Endothelial cell of umbilical vein (primary cell): ENCODE results near the gene CCDC34. TPM values are rescaled to one million over a fixed set of nuclear protein-coding genes. Genes with fewer than 3 reads are reported as not detected.

ENCODE experiments used
- BruUV-seq: library from RNA; stranded (reverse); fragments of 400-500 nt; replicated peaks from 2 replicates; lab custom pipeline; 2021; lab: Mats Ljungman, UMichigan
- CTCF ChIA-PET: fragments of 300-600, 350-600 bp; sonication (Branson Sonifier 250); formaldehyde crosslinking; loops from one replicate; lab custom pipeline; 2021; ENCODE audit warnings: antibody characterized with exemption, inconsistent platforms; lab: Charles Lee
- POLR2A ChIA-PET: fragments of 300-600, 350-600 bp; sonication (Branson Sonifier 250); formaldehyde crosslinking; loops from one replicate; lab custom pipeline; 2021; ENCODE audit warnings: antibody characterized with exemption, inconsistent platforms; lab: Charles Lee
- DNase-seq: peaks from one replicate; pipeline ENCODE4 v3.0.0-alpha.2; 2011; ENCODE audit warnings: low read depth, low spot score
- FAIRE-seq: peaks from 2 replicates; lab custom pipeline; 2011; peaks lifted over from hg19 to GRCh38; lab: Jason Lieb, UNC
- H2AFZ ChIP-seq: 2 replicates; pipeline ENCODE4 v1.6.0; 2012; ENCODE audit warnings: low read depth, low read length, control low read depth, inconsistent platforms
- H3K27ac ChIP-seq: 2 replicates; pipeline ENCODE4 v1.5.1; 2011; ENCODE audit warnings: low read depth, mild to moderate bottlenecking, control low read depth, low read length, moderate library complexity; ENCODE audit not compliant: insufficient read depth
- H3K27me3 ChIP-seq, 2 experiments: 2 replicates each; pipeline versions ENCODE4 v1.6.0 to v1.6.1; 2011; ENCODE audit warnings: low read length in 2 of 2, mixed read lengths in 1 of 2; ENCODE audit not compliant: control insufficient read depth in 2 of 2, insufficient read depth in 2 of 2
- H3K36me3 ChIP-seq, 2 experiments: 2 replicates in 1 of 2; 3 replicates in 1 of 2; pipeline ENCODE4 v1.5.1; 2011; ENCODE audit warnings: low read length in 2 of 2, mild to moderate bottlenecking in 1 of 2, moderate library complexity in 1 of 2; ENCODE audit not compliant: control insufficient read depth in 2 of 2, insufficient read depth in 2 of 2; ENCODE audit errors: extremely low read depth in 1 of 2
- H3K4me1 ChIP-seq: 3 replicates; pipeline ENCODE4 v1.5.1; 2011; ENCODE audit warnings: mild to moderate bottlenecking, low read length; ENCODE audit not compliant: control insufficient read depth, insufficient read depth; ENCODE audit errors: extremely low read depth
- H3K4me2 ChIP-seq: 2 replicates; pipeline ENCODE4 v1.6.1; 2011; ENCODE audit warnings: low read length, control low read depth, mixed read lengths; ENCODE audit not compliant: insufficient read depth
- H3K4me3 ChIP-seq, 3 experiments: fragments of 200-600 bp in 1 of 3; sonication (generic), shearing (Covaris generic) in 1 of 3; replicated peaks in 1 of 3; 2 replicates each; pipeline ENCODE4 v1.5.1; 2011 to 2016; ENCODE audit warnings: control low read depth in 3 of 3, low read length in 3 of 3, mild to moderate bottlenecking in 2 of 3, inconsistent platforms in 1 of 3, low read depth in 1 of 3, moderate library complexity in 1 of 3; ENCODE audit not compliant: insufficient read depth in 1 of 3
- H3K79me2 ChIP-seq: 2 replicates; pipeline ENCODE4 v1.6.0; 2012; ENCODE audit warnings: low read length, inconsistent platforms; ENCODE audit not compliant: control insufficient read depth, insufficient read depth
- H3K9ac ChIP-seq: replicated peaks from 2 replicates; pipeline ENCODE3; 2011; ENCODE audit warnings: low read length, control low read depth; ENCODE audit not compliant: insufficient read depth; ENCODE audit errors: extremely low read depth
- H3K9me1 ChIP-seq: replicated peaks from 3 replicates; pipeline ENCODE4 v1.6.0; 2011; ENCODE audit warnings: mild to moderate bottlenecking, low read length; ENCODE audit not compliant: control insufficient read depth, insufficient read depth; ENCODE audit errors: extremely low read depth
- H3K9me3 ChIP-seq: replicated peaks from 2 replicates; pipeline ENCODE4 v1.5.1; 2012; ENCODE audit warnings: low read length, inconsistent platforms; ENCODE audit not compliant: control insufficient read depth, insufficient read depth
- H4K20me1 ChIP-seq: replicated peaks from 2 replicates; pipeline ENCODE3; 2011; ENCODE audit warnings: mild to moderate bottlenecking, low read length; ENCODE audit not compliant: control insufficient read depth, insufficient read depth; ENCODE audit errors: extremely low read depth
- EZH2 ChIP-seq: IDR thresholded peaks from 2 replicates; pipeline ENCODE4 v1.6.1; 2012; ENCODE audit warnings: borderline replicate concordance, low read depth, mild to moderate bottlenecking, moderate library complexity, low read length, inconsistent platforms; ENCODE audit not compliant: severe bottlenecking
- FOS ChIP-seq: IDR thresholded peaks from 2 replicates; pipeline ENCODE4 v1.6.1; 2011; ENCODE audit warnings: mild to moderate bottlenecking, low read length, moderate library complexity, borderline replicate concordance; ENCODE audit not compliant: insufficient read depth
- GATA2 ChIP-seq: IDR thresholded peaks from 2 replicates; pipeline ENCODE4 v1.7.0; 2011; ENCODE audit warnings: low read depth, mild to moderate bottlenecking, moderate library complexity, mixed read lengths, low read length; ENCODE audit not compliant: insufficient read length, insufficient read depth
- JUN ChIP-seq: IDR thresholded peaks from 2 replicates; pipeline ENCODE4 v1.6.1; 2011; ENCODE audit warnings: borderline replicate concordance, low read depth; ENCODE audit not compliant: insufficient read length, insufficient read depth
- MYC ChIP-seq: IDR thresholded peaks from one replicate; pipeline ENCODE4 v1.6.1; 2011; ENCODE audit warnings: mild to moderate bottlenecking, low read depth, low read length
- POLR2A ChIP-seq: IDR thresholded peaks from 2 replicates; pipeline ENCODE4 v1.6.1; 2012; ENCODE audit warnings: low read depth, mild to moderate bottlenecking, control low read depth, low read length
- POLR2AphosphoS5 ChIP-seq: IDR thresholded peaks from 2 replicates; pipeline ENCODE4 v1.6.1; 2012; ENCODE audit warnings: low read depth, mild to moderate bottlenecking, control low read depth, low read length, moderate library complexity; ENCODE audit not compliant: insufficient read depth
- dilution Hi-C: fragments of 300-500 bp; cut with MboI; formaldehyde crosslinking; loops from one replicate; pipeline ENCODE4 v1.15.0; 2019; ENCODE audit warnings: low sequenced_read_pairs; ENCODE audit not compliant: extremely low pct_ligation_motif_present
- intact Hi-C: fragments of 100-400 bp; cut with micrococcal nuclease; formaldehyde crosslinking; loops from one replicate; pipeline ENCODE4 v1.10.0; 2022
- polyA plus RNA-seq, 4 experiments: library from polyadenylated mRNA; depleted of rRNA in 3 of 4; stranded (reverse) in 3 of 4; unstranded in 1 of 4; fragments of >200 nt; gene quantifications; 2 replicates each; pipeline versions ENCODE4 v1.2.1 to v1.2.3, GENCODE V29; 2011 to 2012; ENCODE audit warnings: missing spikeins in 1 of 4
- total RNA-seq: library from RNA; stranded (reverse); gene quantifications from 2 replicates; pipeline ENCODE4 v1.2.3, GENCODE V29; 2021
- TF ChIP-seq, protein P1 (sequence below), 2 donors: IDR thresholded peaks; 1 replicate in 1 of 2; 2 replicates in 1 of 2; pipeline ENCODE4 v1.5.1; 2011; ENCODE audit warnings: low read length in 2 of 2, mild to moderate bottlenecking in 2 of 2, moderate library complexity in 2 of 2, control low read depth in 1 of 2, inconsistent platforms in 1 of 2, low read depth in 1 of 2; ENCODE audit not compliant: insufficient read depth in 1 of 2; ENCODE audit errors: extremely low read depth in 1 of 2
- TF ChIP-seq, protein P2 (sequence below): IDR thresholded peaks from 2 replicates; pipeline ENCODE4 v1.6.1; 2011; ENCODE audit not compliant: insufficient read depth, insufficient read length

Gene CCDC34
- total and polyA plus RNA-seq, 2 donors (not counting 3 experiments of a cell fraction or from before 2014, with no cell fraction given): 2.3 to 11.4 TPM

DNA sequence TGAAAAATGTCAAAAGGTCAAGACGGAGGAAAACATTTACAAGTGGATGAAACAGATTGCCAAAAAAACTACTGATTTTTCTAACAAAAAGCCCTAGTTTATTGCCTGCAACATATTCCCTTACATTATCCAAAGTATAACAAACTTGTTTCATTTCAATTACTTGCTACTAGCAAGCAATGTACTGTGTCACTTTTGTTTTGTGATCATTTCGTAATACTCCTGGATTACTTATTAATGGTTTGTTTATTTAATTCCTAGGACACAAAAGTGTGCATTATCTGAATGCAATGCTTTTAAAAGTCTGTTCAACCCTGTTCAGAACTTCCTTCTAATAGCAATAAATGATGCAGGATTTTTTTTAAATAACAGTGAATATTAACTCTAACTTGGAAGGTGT is 50.9 kb downstream of the CCDC34 start:
- dilution Hi-C loops (no loop called here), intact Hi-C loops (no loop called here)
- Histone ChIP-seq H3K9me1 (no peaks in the 10 kb centered on the region), H2AFZ (no peak overlapping the region), H3K9me3 (no peaks in the 10 kb centered on the region), H3K4me3 (no peak overlapping the region), H3K9ac (no peak overlapping the region), H3K36me3 (no peaks in the 10 kb centered on the region), H3K27ac (no peak overlapping the region), H3K4me1 (no peaks in the 10 kb centered on the region), H3K79me2 (no peaks in the 10 kb centered on the region), H3K4me2 (no peak overlapping the region), H4K20me1 (no peaks in the 10 kb centered on the region), H3K27me3 (peaks cover 0 to 3% of the 10 kb centered on the region in 2 experiments)
- CTCF ChIA-PET: interaction anchor here (1.3 kb wide), 1 partner anchor 16 kb away, joined by 7 read pairs; no protein-coding TSS in a partner anchor
- DNase-seq (no peak), FAIRE-seq (no peak)
- no TSS peak for BruUV-seq
- POLR2A ChIA-PET: no interaction called here
- TF ChIP-seq JUN: no peak
- no peak for TF ChIP-seq GATA2
- TF ChIP-seq MYC: no peak
- TF ChIP-seq FOS: no peak
- TF ChIP-seq EZH2: no peak
- no peak for TF ChIP-seq POLR2A
- TF ChIP-seq, protein P1, sequence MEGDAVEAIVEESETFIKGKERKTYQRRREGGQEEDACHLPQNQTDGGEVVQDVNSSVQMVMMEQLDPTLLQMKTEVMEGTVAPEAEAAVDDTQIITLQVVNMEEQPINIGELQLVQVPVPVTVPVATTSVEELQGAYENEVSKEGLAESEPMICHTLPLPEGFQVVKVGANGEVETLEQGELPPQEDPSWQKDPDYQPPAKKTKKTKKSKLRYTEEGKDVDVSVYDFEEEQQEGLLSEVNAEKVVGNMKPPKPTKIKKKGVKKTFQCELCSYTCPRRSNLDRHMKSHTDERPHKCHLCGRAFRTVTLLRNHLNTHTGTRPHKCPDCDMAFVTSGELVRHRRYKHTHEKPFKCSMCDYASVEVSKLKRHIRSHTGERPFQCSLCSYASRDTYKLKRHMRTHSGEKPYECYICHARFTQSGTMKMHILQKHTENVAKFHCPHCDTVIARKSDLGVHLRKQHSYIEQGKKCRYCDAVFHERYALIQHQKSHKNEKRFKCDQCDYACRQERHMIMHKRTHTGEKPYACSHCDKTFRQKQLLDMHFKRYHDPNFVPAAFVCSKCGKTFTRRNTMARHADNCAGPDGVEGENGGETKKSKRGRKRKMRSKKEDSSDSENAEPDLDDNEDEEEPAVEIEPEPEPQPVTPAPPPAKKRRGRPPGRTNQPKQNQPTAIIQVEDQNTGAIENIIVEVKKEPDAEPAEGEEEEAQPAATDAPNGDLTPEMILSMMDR (IDR thresholded peaks at IDR 0.05; ENCODE audit: extremely low read depth in 1 of 2, insufficient read depth in 1 of 2, low read depth in 1 of 2, low read length in 2 of 2): no peak
- TF ChIP-seq, protein P2, sequence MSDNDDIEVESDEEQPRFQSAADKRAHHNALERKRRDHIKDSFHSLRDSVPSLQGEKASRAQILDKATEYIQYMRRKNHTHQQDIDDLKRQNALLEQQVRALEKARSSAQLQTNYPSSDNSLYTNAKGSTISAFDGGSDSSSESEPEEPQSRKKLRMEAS: no peak
- no peak for TF ChIP-seq POLR2AphosphoS5
